COR-L47 (cell line): ENCODE data around the gene USP17L11.
"Not testable (repeated sequence)": the region's sequence is repeated elsewhere in the genome, so short reads cannot be mapped to it uniquely, and the experiment has no call there.

ENCODE experiments used
- DNase-seq: peaks from one replicate; lab custom pipeline; 2025; lab: John Stamatoyannopoulos, UW

The USP17L11 gene, protein sequence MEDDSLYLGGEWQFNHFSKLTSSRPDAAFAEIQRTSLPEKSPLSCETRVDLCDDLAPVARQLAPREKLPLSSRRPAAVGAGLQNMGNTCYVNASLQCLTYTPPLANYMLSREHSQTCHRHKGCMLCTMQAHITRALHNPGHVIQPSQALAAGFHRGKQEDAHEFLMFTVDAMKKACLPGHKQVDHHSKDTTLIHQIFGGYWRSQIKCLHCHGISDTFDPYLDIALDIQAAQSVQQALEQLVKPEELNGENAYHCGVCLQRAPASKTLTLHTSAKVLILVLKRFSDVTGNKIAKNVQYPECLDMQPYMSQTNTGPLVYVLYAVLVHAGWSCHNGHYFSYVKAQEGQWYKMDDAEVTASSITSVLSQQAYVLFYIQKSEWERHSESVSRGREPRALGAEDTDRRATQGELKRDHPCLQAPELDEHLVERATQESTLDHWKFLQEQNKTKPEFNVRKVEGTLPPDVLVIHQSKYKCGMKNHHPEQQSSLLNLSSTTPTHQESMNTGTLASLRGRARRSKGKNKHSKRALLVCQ

DNA sequence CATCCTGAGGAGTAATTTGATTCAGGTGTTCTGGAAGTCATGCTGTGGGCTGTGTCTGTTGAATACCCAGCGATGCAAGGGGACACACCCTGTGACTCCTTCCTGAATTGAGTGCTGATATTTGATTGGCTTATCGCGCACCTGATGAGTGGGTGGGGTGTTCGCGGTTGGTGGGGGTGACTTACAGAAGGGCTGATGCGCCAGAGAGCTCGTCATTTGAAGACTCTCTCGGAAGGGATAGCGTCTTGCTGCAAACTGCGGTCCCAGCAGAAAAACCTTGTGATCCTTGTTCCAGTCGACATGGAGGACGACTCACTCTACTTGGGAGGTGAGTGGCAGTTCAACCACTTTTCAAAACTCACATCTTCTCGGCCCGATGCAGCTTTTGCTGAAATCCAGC lies at the start of gene USP17L11:
USP17L11 (plus strand) TSS at position 301 of the 400 bp plus-strand sequence; CDS start at position 301, 0 bp downstream.
- DNase-seq = not testable (repeated sequence)

DNA sequence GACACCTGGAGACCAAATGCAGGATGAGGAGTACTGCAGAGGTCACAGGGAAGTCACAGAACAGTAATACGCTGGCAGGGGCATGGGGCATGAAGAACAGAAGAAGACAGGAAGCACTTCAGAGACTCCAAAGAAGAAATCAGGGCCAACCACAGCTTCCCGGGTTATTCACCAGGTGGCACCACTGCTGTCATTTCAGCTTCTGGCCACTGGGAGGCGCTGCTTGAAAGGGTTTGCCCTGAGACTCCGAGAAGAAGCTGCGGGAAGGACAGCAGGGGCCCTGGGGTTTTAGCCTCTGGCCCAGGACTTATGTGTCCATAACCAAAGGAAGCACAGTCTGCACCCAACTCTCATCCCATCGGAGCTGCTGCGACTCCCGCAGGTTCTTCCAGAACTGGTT lies 49.2 kb upstream of the USP17L11 start:
- DNase-seq = not testable (repeated sequence)

DNA sequence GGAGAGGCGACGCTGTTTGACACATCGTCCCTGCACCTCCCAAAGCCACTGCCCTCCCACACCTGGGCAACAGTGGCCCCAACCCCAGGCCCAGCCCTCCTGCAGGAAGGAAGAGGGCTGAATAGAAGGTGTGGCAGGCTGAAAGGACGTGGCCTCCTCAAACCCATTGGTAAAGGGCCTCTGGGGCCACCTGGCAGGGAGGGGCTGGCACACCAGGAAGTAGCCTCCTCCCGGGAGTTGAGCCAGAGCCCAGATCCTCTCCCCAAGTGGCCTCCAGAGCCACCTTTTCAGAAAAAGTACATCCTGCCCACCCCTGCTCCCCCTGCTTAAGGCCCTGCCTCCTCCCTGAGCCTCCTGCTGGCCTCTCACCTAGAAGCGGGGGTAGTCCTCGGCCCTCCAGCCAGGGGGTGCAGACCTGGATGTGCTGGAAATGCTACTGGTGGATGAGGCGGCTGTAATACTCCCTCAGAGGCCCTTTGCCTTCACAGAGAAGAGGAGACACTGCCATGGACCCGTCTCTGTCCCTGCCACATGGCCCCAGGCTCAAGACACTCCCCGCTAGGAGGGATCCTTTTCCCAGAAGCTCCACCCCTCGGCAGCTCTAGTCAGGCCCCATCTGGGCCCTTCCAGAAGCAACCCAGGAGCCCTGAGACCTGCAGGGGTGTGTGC lies 45.3 kb upstream of the USP17L11 start, which contains the start of gene FAM90A26:
FAM90A26 (plus strand) TSS at position 619 of the 669 bp plus-strand sequence. CDS start 2,764 bp downstream, outside the sequence.
- not testable (repeated sequence) for DNase-seq

DNA sequence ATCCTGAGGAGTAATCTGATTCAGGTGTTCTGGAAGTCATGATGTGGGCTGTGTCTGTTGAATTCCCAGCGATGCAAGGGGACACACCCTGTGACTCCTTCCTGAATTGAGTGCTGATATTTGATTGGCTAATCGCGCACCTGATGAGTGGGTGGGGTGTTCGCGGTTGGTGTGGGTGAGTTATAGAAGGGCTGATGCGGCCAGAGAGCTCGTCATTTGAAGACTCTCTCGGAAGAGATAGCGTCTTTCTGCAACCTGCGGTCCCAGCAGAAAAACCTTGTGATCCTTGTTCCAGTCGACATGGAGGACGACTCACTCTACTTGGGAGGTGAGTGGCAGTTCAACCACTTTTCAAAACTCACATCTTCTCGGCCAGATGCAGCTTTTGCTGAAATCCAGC lies 4.8 kb upstream of the USP17L11 start, which contains the start of gene USP17L10:
USP17L10 (plus strand) TSS at position 301 of the 400 bp plus-strand sequence; CDS start at position 301, 0 bp downstream.
- DNase-seq = not testable (repeated sequence)

DNA sequence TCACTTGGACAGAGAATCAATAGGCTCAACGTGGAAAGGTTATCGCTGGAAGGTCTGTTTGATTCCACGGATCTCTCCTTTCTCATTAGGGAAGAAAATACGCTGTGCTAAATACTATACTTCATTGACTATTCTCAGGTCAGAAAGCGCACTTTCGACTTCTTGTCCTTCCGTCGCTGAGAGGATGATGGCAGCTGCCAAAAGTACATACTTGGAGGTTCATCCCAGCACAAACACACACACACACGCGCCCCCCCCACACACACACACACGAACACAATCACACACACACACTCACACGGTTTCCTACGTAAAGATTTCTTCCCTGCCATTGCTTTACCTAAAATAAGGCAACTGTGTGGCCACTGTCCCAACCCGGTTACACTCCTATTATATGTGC lies 504 bp upstream of the USP17L11 start:
- DNase-seq = not testable (repeated sequence)

DNA sequence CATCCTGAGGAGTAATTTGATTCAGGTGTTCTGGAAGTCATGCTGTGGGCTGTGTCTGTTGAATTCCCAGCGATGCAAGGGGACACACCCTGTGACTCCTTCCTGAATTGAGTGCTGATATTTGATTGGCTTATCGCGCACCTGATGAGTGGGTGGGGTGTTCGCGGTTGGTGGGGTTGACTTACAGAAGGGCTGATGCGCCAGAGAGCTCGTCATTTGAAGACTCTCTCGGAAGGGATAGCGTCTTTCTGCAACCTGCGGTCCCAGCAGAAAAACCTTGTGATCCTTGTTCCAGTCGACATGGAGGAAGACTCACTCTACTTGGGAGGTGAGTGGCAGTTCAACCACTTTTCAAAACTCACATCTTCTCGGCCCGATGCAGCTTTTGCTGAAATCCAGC lies 4.6 kb downstream of the USP17L11 start, which contains the start of gene USP17L12:
USP17L12 (plus strand) TSS at position 301 of the 400 bp plus-strand sequence; CDS start at position 301, 0 bp downstream.
- DNase-seq = not testable (repeated sequence)

DNA sequence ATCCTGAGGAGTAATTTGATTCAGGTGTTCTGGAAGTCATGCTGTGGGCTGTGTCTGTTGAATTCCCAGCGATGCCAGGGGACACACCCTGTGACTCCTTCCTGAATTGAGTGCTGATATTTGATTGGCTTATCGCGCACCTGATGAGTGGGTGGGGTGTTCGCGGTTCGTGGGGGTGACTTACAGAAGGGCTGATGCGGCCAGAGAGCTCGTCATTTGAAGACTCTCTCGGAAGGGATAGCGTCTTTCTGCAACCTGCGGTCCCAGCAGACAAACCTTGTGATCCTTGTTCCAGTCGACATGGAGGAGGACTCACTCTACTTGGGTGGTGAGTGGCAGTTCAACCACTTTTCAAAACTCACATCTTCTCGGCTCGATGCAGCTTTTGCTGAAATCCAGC lies 9.4 kb downstream of the USP17L11 start, which contains the start of gene USP17L13:
USP17L13 (plus strand) TSS at position 301 of the 400 bp plus-strand sequence; CDS start at position 301, 0 bp downstream.
- not testable (repeated sequence) for DNase-seq

DNA sequence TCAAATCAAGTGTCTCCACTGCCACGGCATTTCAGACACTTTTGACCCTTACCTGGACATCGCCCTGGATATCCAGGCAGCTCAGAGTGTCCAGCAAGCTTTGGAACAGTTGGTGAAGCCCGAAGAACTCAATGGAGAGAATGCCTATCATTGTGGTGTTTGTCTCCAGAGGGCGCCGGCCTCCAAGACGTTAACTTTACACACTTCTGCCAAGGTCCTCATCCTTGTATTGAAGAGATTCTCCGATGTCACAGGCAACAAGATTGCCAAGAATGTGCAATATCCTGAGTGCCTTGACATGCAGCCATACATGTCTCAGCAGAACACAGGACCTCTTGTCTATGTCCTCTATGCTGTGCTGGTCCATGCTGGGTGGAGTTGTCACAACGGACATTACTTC lies 15.0 kb downstream of the USP17L11 start:
- DNase-seq = not testable (repeated sequence)

DNA sequence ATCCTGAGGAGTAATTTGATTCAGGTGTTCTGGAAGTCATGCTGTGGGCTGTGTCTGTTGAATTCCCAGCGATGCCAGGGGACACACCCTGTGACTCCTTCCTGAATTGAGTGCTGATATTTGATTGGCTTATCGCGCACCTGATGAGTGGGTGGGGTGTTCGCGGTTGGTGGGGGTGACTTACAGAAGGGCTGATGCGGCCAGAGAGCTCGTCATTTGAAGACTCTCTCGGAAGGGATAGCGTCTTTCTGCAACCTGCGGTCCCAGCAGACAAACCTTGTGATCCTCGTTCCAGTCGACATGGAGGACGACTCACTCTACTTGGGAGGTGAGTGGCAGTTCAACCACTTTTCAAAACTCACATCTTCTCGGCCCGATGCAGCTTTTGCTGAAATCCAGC lies 18.9 kb downstream of the USP17L11 start, which contains the start of gene USP17L15:
USP17L15 (plus strand) TSS at position 301 of the 400 bp plus-strand sequence; CDS start at position 301, 0 bp downstream.
- DNase-seq = not testable (repeated sequence)

DNA sequence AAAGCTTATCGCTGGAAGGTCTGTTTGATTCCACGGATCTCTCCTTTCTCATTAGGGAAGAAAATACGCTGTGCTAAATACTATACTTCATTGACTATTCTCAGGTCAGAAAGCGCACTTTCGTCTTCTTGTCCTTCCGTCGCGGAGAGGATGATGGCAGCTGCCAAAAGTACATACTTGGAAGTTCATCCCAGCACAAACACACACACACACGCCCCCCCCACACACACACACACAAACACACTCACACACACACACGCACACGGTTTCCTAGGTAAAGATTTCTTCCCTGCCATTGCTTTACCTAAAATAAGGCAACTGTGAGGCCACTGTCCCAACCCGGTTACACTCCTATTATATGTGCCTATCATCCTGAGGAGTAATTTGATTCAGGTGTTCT lies 23.3 kb downstream of the USP17L11 start:
- not testable (repeated sequence) for DNase-seq

DNA sequence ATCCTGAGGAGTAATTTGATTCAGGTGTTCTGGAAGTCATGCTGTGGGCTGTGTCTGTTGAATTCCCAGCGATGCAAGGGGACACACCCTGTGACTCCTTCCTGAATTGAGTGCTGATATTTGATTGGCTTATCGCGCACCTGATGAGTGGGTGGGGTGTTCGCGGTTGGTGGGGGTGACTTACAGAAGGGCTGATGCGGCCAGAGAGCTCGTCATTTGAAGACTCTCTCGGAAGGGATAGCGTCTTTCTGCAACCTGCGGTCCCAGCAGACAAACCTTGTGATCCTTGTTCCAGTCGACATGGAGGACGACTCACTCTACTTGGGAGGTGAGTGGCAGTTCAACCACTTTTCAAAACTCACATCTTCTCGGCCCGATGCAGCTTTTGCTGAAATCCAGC lies 28.4 kb downstream of the USP17L11 start, which contains the start of gene USP17L17:
USP17L17 (plus strand) TSS at position 301 of the 400 bp plus-strand sequence; CDS start at position 301, 0 bp downstream.
- not testable (repeated sequence) for DNase-seq

DNA sequence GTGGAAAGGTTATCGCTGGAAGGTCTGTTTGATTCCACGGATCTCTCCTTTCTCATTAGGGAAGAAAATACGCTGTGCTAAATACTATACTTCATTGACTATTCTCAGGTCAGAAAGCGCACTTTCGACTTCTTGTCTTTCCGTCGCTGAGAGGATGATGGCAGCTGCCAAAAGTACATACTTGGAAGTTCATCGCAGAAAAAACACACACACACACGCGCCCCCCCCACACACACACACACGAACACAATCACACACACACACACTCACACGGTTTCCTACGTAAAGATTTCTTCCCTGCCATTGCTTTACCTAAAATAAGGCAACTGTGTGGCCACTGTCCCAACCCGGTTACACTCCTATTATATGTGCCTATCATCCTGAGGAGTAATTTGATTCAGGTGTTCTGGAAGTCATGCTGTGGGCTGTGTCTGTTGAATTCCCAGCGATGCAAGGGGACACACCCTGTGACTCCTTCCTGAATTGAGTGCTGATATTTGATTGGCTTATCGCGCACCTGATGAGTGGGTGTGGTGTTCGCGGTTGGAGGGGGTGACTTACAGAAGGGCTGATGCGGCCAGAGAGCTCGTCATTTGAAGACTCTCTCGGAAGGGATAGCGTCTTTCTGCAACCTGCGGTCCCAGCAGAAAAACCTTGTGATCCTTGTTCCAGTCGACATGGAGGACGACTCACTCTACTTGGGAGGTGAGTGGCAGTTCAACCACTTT lies 32.9 kb downstream of the USP17L11 start, which contains the start of gene USP17L18:
USP17L18 (plus strand) TSS at position 678 of the 728 bp plus-strand sequence; CDS start at position 678, 0 bp downstream.
- not testable (repeated sequence) for DNase-seq

DNA sequence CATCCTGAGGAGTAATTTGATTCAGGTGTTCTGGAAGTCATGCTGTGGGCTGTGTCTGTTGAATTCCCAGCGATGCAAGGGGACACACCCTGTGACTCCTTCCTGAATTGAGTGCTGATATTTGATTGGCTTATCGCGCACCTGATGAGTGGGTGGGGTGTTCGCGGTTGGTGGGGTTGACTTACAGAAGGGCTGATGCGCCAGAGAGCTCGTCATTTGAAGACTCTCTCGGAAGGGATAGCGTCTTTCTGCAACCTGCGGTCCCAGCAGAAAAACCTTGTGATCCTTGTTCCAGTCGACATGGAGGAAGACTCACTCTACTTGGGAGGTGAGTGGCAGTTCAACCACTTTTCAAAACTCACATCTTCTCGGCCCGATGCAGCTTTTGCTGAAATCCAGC lies 37.9 kb downstream of the USP17L11 start, which contains the start of gene USP17L19:
USP17L19 (plus strand) TSS at position 301 of the 400 bp plus-strand sequence; CDS start at position 301, 0 bp downstream.
- not testable (repeated sequence) for DNase-seq

DNA sequence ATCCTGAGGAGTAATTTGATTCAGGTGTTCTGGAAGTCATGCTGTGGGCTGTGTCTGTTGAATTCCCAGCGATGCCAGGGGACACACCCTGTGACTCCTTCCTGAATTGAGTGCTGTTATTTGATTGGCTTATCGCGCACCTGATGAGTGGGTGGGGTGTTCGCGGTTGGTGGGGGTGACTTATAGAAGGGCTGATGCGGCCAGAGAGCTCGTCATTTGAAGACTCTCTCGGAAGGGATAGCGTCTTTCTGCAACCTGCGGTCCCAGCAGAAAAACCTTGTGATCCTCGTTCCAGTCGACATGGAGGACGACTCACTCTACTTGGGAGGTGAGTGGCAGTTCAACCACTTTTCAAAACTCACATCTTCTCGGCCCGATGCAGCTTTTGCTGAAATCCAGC lies 42.6 kb downstream of the USP17L11 start, which contains the start of gene USP17L20:
USP17L20 (plus strand) TSS at position 301 of the 400 bp plus-strand sequence; CDS start at position 301, 0 bp downstream.
- not testable (repeated sequence) for DNase-seq

DNA sequence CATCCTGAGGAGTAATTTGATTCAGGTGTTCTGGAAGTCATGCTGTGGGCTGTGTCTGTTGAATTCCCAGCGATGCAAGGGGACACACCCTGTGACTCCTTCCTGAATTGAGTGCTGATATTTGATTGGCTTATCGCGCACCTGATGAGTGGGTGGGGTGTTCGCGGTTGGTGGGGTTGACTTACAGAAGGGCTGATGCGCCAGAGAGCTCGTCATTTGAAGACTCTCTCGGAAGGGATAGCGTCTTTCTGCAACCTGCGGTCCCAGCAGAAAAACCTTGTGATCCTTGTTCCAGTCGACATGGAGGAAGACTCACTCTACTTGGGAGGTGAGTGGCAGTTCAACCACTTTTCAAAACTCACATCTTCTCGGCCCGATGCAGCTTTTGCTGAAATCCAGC lies 47.4 kb downstream of the USP17L11 start, which contains the start of gene USP17L21:
USP17L21 (plus strand) TSS at position 301 of the 400 bp plus-strand sequence; CDS start at position 301, 0 bp downstream.
- not testable (repeated sequence) for DNase-seq
